GM19099 (cell line): Measurements from ENCODE around the gene ZNF362.

Experiments used
- POLR2A ChIP-seq: IDR thresholded peaks from 3 replicates; pipeline ENCODE4 v1.6.1; 2011; ENCODE audit warnings: low read depth; ENCODE audit not compliant: insufficient read length; ENCODE audit errors: extremely low read depth

The ZNF362 gene

GRCh38 chr1:33300673-33301072 is 44.4 kb downstream of the ZNF362 start:
- TF ChIP-seq POLR2A, result no peak

- no peak for TF ChIP-seq POLR2A
Observed at GRCh38 chr1:33301273-33301984, 45.1 kb downstream of the ZNF362 start.

- TF ChIP-seq POLR2A, result no peak
Observed at GRCh38 chr1:33302325-33302724, 46.0 kb downstream of the ZNF362 start.

- no peak for TF ChIP-seq POLR2A
Observed at GRCh38 chr1:33305016-33305415, 48.7 kb downstream of the ZNF362 start.

GRCh38 chr1:33305816-33306652 is 49.7 kb downstream of the ZNF362 start:
- TF ChIP-seq POLR2A, result no peak

- TF ChIP-seq POLR2A, result no peak
Observed at GRCh38 chr1:33306653-33307493, 50.6 kb downstream of the ZNF362 start.

- no peak for TF ChIP-seq POLR2A
Observed at GRCh38 chr1:33307494-33307864, 51.2 kb downstream of the ZNF362 start.

- TF ChIP-seq POLR2A, result no peak
Observed at GRCh38 chr1:33310702-33311101, 54.4 kb downstream of the ZNF362 start.

- TF ChIP-seq POLR2A, result no peak
Observed at GRCh38 chr1:33311706-33312412, 55.6 kb downstream of the ZNF362 start.

- TF ChIP-seq POLR2A, result no peak
Observed at GRCh38 chr1:33312413-33312749, 56.1 kb downstream of the ZNF362 start.

- no peak for TF ChIP-seq POLR2A
Observed at GRCh38 chr1:33314416-33314815, 58.1 kb downstream of the ZNF362 start.

GRCh38 chr1:33316601-33317000 is 60.3 kb downstream of the ZNF362 start:
- TF ChIP-seq POLR2A, result no peak

- no peak for TF ChIP-seq POLR2A
Observed at GRCh38 chr1:33317354-33317753, 61.1 kb downstream of the ZNF362 start.

- no peak for TF ChIP-seq POLR2A
Observed at GRCh38 chr1:33317946-33318345, 61.7 kb downstream of the ZNF362 start.
